ENCODE measurements around the gene VPS25.

The VPS25 gene

DNA sequence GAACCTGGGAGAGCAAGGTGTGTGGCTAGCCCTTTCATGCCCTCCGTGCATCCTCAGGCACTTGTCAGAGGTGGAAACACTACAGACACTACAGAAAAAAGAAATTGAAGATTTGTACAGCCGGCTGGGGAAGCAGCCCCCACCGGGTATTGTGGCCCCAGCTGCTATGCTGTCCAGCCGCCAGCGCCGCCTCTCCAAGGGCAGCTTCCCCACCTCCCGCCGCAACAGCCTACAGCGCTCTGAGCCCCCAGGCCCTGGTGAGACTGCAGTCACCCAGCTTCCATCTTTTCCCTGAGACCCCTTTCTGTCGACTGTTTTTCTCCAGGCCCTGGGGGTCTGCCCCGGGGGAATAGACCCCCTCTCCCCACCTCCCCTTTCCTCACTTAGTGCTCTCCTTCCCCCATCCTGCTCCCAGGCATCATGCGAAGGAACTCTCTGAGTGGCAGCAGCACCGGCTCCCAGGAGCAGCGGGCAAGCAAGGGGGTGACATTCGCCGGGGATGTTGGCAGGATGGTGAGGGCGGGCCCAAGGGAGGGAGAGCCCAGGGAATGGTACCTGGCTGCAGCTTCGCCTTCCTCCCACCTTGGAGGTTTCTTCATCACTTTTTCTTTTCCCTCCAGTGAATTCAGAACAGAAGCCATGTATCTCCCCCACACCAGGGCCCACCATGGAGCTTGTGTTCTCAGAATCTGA lies 23.0 kb downstream of the VPS25 start:
- no peak for DNase-seq (ENCODE audit: low read depth)

GRCh38 chr17:42797067-42798007 lies 24.1 kb downstream of the VPS25 start:
- no peak for DNase-seq (ENCODE audit: low read depth)

DNA sequence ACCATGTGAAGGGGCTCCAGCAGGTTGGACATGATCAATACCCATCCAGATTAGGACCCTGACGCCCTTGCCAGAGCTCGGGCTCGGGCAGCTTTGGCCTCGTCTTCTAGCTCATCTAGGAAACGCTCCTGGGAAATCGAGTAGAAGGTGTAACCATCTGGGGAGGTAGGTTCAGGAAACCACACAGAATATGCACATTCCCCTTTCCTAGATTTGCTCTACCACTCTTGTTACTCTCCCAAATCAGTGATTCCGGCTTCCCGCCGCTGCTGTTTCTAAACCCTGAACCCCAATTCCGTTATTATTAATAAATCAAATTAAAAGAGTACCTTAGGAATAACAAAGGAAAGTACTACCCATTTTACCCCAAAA lies 24.7 kb downstream of the VPS25 start:
- no peak for DNase-seq (ENCODE audit: low read depth)

DNA sequence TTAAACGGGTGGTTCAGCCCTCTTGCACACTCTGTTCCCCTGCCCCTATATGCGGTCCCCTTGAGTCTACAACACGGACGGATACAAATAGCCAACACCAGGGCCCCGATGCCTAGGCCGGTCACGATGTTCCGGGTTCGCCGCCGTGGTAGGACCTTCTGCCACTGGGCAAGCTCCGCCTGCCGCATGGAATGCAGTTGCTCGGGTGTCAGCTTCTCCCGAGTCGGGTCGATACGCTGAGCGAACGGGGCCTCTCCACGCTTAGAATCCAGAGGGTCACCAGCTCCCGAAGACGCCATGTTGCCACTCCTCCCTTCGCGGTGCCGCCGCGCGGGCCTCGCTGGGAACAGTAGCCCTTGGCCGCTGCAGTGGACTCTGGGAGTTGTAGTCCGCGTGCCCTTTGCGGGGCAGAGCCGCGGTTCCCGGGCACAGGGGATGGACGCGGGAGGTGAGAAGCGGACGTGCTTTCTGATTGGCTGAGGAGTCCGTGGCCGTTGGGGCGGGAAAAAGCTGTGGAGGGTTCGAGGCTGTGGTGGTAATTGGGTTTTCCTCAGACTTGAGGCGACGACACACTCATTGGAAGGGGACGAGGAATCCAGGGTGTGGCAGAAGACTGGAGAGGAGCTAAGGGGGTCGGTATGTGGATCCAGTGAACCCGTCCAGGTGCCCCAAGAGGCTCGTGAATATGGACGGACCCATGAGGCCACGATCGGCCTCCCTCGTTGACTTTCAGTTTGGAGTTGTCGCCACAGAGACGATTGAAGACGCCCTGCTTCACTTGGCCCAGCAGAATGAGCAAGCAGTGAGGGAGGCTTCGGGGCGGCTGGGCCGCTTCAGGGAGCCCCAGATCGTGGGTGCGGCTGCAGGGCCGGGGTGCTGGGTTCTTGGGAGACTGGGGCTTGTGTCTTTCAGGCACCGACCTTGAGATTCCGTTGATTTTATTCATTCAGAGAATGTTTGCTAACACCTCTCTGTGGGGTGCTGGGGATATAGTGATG lies 25.4 kb downstream of the VPS25 start, which contains the start of the genes CNTD1 and COA3:
CNTD1 (plus strand) TSS at position 479 of the 998 bp plus-strand sequence; CDS start at position 686, 207 bp downstream.
COA3 (minus strand) TSS at position 322 of the 998 bp plus-strand sequence; CDS start at position 299, 23 bp downstream.
- peak; percentile 56 for DNase-seq (ENCODE audit: low read depth)

DNA sequence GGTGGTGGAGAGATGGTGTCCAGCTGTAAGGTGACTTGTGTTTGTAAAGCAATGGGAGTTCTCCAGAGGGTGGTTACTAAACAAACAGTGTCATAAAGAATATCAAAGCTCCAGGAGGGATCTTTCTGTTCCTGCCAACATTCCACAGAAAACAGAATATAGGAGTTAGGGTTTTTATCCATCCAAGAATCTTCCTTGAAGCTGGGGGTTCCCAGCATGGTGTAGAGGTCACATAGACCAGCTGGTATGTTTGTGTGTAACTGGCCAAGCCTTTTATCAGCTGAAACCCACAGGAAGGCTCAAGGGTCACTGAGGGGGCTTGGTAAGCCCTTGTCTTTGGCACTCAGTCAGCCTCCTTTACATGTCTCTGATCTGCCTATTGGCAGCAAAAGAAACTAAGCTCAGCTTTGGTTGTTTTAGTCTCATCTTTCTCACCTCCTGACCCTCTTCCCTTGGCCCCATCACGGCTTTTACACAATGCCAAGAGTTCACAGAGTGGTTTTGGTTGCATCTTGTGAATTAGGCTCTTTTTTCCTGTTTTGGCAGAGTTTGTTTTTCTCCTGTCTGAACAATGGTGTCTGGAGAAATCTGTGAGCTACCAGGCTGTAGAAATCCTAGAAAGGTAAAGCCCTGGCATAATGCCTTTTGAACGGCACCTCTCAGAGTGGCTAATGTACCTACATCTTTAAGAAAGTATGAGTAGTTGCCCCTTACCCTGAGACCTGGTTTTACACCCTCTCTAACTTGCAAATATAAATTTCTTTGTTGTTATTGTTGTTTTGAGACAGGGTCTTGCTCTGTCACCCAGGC lies 30.0 kb downstream of the VPS25 start:
- DNase-seq (ENCODE audit: low read depth), result no peak

DNA sequence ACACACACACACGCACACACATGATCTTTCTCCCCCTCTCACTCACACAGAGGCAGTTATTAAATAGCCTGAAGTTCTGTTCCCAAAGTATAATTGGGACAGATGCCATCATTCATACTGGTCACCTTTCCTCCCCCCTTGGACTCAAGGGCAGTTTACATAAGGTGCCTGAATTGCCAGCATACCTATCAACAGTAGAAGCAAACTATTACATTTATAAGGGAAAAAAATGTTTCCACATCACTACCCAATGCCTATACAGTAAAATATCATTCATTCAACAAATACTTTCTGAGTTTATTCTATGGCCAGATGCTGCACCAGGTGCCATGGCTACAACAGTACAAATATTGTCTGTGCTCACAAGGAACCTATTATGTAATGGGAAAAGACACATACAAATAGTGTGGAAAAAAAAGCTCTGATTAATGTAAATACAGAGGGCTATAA lies 31.7 kb downstream of the VPS25 start:
- no peak for DNase-seq (ENCODE audit: low read depth)

GRCh38 chr17:42806249-42806648 lies 33.0 kb downstream of the VPS25 start:
- no peak for DNase-seq (ENCODE audit: low read depth)

GRCh38 chr17:42809250-42809649 lies 36.0 kb downstream of the VPS25 start:
- no peak for DNase-seq (ENCODE audit: low read depth)

GRCh38 chr17:42814633-42815399 lies 41.6 kb downstream of the VPS25 start:
- DNase-seq (ENCODE audit: low read depth), result no peak

DNA sequence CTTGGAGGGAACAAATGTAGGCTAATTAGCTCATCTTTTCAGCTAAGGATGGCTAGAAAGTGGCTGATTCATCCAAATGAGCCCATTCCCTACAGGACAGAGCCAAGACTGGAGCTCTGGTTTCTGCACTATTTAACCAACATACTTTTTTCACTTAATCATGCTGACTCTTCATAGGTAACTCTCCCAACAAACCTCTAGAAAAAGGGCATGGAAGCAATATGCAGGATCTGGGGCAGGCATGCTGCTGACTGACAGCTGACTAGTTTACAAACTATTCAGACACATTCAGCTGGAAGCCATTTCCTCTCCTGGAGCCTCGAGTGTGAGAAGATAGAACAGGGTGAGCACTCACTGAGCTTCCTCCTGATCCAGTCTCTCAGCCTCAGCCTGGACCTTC lies 44.6 kb downstream of the VPS25 start:
- DNase-seq (ENCODE audit: low read depth), result no peak

DNA sequence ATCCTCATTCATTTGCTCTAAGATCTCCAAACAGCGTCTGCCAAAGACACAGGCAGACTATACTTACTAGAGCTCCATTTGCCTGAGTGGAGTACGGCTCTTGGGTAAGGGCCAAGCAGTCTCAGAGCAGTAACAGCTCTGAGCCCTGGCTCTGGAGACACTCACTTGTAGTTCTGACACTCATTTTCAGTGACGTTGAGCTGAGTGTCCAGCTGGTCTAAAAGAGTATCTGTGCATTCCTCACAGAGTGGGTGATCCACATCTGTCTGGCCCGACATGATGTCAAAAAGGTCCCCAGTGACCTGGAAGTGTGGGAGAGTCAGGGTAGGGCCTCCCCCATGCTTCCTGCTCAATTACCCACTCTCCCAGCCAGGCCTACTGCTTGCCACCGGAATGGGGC lies 45.1 kb downstream of the VPS25 start:
- DNase-seq (ENCODE audit: low read depth), result no peak

DNA sequence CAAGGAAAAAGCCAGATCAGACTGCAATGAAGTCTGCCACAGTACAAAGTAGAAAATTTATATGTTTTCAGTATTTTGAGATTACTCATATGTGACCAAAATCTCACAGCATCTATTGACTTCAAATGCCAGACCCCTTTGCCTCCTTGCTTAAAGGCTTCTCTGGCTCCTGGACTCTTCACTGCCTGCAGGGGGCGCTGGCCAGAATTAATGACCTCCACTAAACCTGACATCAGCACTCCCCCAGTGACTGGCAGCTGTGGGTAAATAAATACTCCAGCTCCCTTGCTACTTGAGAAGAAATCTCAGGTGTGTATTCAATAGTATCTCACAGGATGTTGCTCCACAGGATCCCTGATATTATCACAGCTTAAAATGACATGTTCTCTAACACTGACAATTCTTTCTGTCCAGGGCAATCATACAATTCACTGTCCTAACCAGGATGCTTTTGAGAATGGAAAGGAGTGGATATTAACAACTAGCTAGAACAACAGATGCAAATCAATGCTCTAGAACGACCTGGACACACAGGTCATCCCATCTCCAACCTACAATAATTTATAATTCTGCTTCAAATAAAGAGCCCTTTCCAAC lies 46.8 kb downstream of the VPS25 start:
- DNase-seq (ENCODE audit: low read depth), result no peak

- no peak for DNase-seq (ENCODE audit: low read depth)
These were observed 47.9 kb downstream of the VPS25 start for GRCh38 chr17:42821176-42821575.

- no peak for DNase-seq (ENCODE audit: low read depth)
These were observed 54.2 kb downstream of the VPS25 start for GRCh38 chr17:42827472-42827871.

Measured in CMK (cell line).